ENCODE measurements around the gene STARD7. TPM values are rescaled to one million over a fixed set of nuclear protein-coding genes. Genes with fewer than 3 reads are reported as not detected.
"Not testable (repeated sequence)": the region's sequence is repeated elsewhere in the genome, so short reads cannot be mapped to it uniquely, and the experiment has no call there.

Gene STARD7
- total and polyA plus RNA-seq, 7 donors = 39.6 to 88.5 (median 69.5) TPM

DNA sequence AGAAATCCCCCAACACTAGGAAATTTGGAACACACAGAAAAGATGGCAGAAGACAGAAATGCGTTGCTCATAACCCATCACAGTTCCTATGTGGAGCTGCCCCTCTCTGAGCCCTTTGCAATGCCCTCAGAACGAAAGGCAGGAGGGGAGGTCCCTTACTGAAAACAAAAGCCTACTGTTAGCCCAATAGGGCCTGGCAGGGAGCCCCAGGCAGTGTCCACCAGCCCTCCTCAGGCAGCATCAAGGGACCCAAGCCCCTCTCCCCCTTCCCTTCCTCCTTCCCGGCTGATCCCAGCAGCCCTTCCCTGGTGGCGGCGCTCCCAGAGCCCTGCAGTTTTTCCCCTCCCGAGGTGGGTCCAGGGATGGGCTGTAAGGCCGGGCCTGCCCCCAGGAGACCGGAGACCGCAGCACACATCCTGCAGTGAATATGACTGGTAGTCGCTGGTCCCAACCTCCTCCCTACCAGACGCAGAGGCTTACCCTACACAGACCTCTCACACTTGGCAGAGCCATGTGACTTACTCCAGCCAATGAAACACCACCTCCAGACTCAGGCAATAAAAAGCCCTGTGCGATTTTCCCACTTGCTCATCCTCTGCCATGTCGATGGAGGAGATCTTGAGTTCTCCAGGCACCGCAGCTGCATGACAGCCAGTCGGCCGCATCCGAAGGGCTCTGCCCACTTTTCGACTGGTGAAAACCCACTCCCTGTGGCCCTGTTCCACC, 44.0 kb downstream of the STARD7 start:
- Histone ChIP-seq H3K4me1 (no peaks in the 10 kb centered on the region), H3K36me3 (no peaks in the 10 kb centered on the region), H3K9me3 (peaks cover 0 to under 1% (median 0%) of the 10 kb centered on the region in 4 donors), H3K27ac (no peak overlapping the region), H3K4me3 (no peak overlapping the region), H3K27me3 (no peaks in the 10 kb centered on the region)
- whole genome bisulfite sequencing, 2 donors = 74 to 86% methylated on average over 18 of the region's 18 CpGs
- intact Hi-C loops (cut with DNase I) = no loop called here
- TF ChIP-seq POLR2AphosphoS5 (IDR thresholded peaks at IDR 0.05) (no peak), EP300 (IDR thresholded peaks at IDR 0.05) (no peak), POLR2A (IDR thresholded peaks at IDR 0.05) (no peak)
- TF ChIP-seq, protein P1, sequence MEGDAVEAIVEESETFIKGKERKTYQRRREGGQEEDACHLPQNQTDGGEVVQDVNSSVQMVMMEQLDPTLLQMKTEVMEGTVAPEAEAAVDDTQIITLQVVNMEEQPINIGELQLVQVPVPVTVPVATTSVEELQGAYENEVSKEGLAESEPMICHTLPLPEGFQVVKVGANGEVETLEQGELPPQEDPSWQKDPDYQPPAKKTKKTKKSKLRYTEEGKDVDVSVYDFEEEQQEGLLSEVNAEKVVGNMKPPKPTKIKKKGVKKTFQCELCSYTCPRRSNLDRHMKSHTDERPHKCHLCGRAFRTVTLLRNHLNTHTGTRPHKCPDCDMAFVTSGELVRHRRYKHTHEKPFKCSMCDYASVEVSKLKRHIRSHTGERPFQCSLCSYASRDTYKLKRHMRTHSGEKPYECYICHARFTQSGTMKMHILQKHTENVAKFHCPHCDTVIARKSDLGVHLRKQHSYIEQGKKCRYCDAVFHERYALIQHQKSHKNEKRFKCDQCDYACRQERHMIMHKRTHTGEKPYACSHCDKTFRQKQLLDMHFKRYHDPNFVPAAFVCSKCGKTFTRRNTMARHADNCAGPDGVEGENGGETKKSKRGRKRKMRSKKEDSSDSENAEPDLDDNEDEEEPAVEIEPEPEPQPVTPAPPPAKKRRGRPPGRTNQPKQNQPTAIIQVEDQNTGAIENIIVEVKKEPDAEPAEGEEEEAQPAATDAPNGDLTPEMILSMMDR (IDR thresholded peaks at IDR 0.05) = no peak
- peak; percentile 51 for DNase-seq

DNA sequence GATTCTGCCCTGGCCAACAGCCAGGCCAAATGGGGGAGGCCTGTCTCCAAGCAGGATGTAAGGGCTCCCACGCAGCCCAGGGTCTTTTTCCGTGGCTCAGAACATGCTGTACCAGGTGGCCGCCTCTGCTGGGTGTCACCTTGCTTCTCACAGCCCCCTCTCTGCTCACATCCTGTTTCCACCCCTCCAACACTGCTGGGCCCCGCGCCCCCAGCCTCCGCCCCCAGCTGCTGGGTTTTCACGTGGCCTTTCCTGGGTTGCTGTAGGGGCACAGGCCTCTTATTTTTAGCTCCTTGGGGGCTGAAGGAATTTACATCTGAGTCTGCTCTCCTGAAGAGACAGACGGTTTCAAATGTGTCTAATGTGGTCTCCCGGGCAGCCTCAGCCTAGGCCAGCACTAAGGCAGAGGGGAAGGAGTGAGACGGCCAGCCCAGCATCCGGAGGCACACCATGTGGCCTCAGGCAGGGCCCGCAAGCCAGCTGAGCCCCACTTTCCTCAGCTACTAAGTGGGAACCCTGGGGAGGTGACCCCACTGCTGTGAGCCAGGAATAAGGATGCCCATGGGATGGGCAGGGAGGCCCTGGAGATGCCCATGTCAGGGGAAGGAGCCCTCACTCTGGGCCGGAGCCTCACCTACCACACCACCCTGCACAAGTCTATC, 44.7 kb downstream of the STARD7 start:
- H3K36me3 ChIP-seq = no peaks in the 10 kb centered on the region
- DNase-seq = peak; percentile 40
- no peaks in the 10 kb centered on the region for H3K9me3 ChIP-seq
- intact Hi-C loops (cut with DNase I) = no loop called here
- no peak for TF ChIP-seq EP300 (IDR thresholded peaks at IDR 0.05)
- TF ChIP-seq, protein P1 (IDR thresholded peaks at IDR 0.05) = no peak
- no peak for TF ChIP-seq POLR2AphosphoS5 (IDR thresholded peaks at IDR 0.05)
- TF ChIP-seq POLR2A (IDR thresholded peaks at IDR 0.05) = no peak
- H3K4me3 ChIP-seq = no peak overlapping the region
- H3K27me3 ChIP-seq = no peaks in the 10 kb centered on the region
- WGBS, 2 donors = 44 to 83% methylated on average over 13 of the region's 13 CpGs
- no peaks in the 10 kb centered on the region for H3K4me1 ChIP-seq
- H3K27ac ChIP-seq = no peak overlapping the region

DNA sequence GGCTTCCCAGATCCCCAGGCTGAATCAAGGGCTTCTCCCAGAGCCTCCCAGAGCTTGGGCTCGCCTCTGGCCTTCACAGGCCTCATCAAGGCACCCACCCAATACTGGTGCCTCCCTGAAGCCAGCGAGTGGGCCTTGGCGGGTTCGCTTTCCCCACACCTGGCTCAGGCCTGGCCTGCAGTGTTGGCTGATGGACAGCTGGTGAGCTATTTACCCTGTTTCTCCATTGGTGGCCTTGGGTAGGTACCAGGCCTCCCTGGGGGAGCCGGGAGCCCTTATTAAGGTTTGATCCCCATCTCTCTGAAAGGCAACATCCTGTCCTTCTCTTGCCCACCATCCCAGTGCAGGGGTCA, 45.2 kb downstream of the STARD7 start:
- intact Hi-C loops (cut with DNase I) = no loop called here
- DNase-seq = no peak
- H3K27me3 ChIP-seq = no peaks in the 10 kb centered on the region
- H3K27ac ChIP-seq = no peak overlapping the region
- TF ChIP-seq POLR2A (IDR thresholded peaks at IDR 0.05) (no peak), EP300 (IDR thresholded peaks at IDR 0.05) (no peak), POLR2AphosphoS5 (IDR thresholded peaks at IDR 0.05) (no peak)
- TF ChIP-seq, protein P1 (IDR thresholded peaks at IDR 0.05) = no peak
- no peak overlapping the region for H3K4me3 ChIP-seq
- H3K36me3 ChIP-seq = no peaks in the 10 kb centered on the region
- no peaks in the 10 kb centered on the region for H3K9me3 ChIP-seq
- WGBS, 2 donors = 85 to 94% methylated on average over 5 of the region's 5 CpGs
- no peaks in the 10 kb centered on the region for H3K4me1 ChIP-seq

DNA sequence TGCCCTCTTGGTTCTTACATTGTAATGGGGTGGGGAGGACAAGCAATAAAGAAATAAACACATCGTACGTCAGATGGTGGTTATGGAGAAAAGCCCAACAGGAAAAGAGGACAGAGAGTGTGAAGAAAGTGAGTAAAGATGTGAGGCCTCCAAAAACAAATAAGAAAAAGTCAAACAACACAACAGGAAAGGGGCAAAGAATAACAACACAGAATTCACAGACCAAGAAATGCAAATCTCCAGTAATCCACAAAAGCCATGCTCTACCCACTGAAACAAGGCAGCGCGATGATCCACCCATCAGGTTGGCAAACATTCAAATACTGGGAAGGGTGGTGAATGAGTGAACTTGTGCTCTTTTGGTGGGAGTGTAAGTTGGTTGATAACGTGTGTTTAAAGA, 46.7 kb downstream of the STARD7 start:
- Histone ChIP-seq H3K9me3 (no peaks in the 10 kb centered on the region), H3K4me1 (no peaks in the 10 kb centered on the region), H3K4me3 (no peak overlapping the region), H3K36me3 (no peaks in the 10 kb centered on the region), H3K27me3 (peaks cover 0 to 3% (median 0%) of the 10 kb centered on the region in 3 donors), H3K27ac (no peak overlapping the region)
- TF ChIP-seq, protein P1 (IDR thresholded peaks at IDR 0.05) = no peak
- TF ChIP-seq POLR2AphosphoS5 (IDR thresholded peaks at IDR 0.05) = no peak
- TF ChIP-seq EP300 (IDR thresholded peaks at IDR 0.05) = no peak
- no peak for TF ChIP-seq POLR2A (IDR thresholded peaks at IDR 0.05)
- intact Hi-C loops (cut with DNase I) = no loop called here
- WGBS, 2 donors = 8 to 37% methylated on average over 5 of the region's 5 CpGs
- DNase-seq = no peak

DNA sequence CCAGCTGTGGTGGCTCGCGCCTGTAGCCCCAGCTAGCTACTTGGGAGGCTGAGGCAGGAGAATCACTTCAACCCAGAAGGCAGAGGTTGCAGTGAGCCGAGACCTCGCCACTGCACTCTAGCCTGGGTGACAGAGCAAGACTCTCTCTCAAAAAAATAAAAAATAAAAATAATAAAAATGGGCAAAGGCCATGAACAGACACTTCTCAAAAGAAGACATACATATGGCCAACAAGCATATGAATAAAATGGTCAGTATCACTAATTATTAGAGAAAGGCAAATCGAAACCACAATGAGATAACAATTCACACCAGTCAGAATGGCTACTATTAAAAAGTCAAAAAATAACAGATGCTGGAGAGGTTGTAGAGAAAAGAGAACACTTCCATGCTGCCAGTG, 48.3 kb downstream of the STARD7 start:
- H3K27me3 ChIP-seq; intact Hi-C loops (cut with DNase I); DNase-seq; H3K4me1 ChIP-seq; H3K36me3 ChIP-seq; H3K27ac ChIP-seq; H3K9me3 ChIP-seq; H3K4me3 ChIP-seq: not testable (repeated sequence)
- 96 to 97% methylated on average over 5 of the region's 5 CpGs for WGBS, 2 donors

Measured in sigmoid colon (tissue), 7 donors.